Astrocyte (in vitro differentiated cells and primary cell): Measurements from ENCODE around the gene GIMAP1. TPM values are rescaled to one million over a fixed set of nuclear protein-coding genes. Genes with fewer than 3 reads are reported as not detected.

Experiments used
- DNase-seq: peaks from one replicate; pipeline ENCODE4 v3.0.0-alpha.2; 2010; ENCODE audit warnings: low read depth
- FAIRE-seq: peaks from 2 replicates; lab custom pipeline; 2011; peaks lifted over from hg19 to GRCh38; lab: Jason Lieb, UNC
- H2AFZ ChIP-seq: 2 replicates; pipeline ENCODE4 v1.6.0; 2012; ENCODE audit warnings: low read depth, low read length, inconsistent platforms
- H3K27ac ChIP-seq: 2 replicates; pipeline ENCODE4 v1.5.1; 2011; ENCODE audit warnings: low read depth, low read length, inconsistent platforms
- H3K27me3 ChIP-seq: 2 replicates; pipeline ENCODE4 v1.6.0; 2011; ENCODE audit warnings: low read length, inconsistent platforms; ENCODE audit not compliant: insufficient read depth
- H3K36me3 ChIP-seq: 2 replicates; pipeline ENCODE4 v1.5.1; 2011; ENCODE audit warnings: low read length, inconsistent platforms; ENCODE audit not compliant: insufficient read depth
- H3K4me1 ChIP-seq: 2 replicates; pipeline ENCODE4 v1.5.1; 2011; ENCODE audit warnings: low read length, inconsistent platforms; ENCODE audit not compliant: insufficient read depth
- H3K4me2 ChIP-seq: 2 replicates; pipeline ENCODE4 v1.6.0; 2012; ENCODE audit warnings: low read length, inconsistent platforms
- H3K4me3 ChIP-seq: 2 replicates; pipeline ENCODE4 v1.5.1; 2011; ENCODE audit warnings: low read depth, mild to moderate bottlenecking, low read length, inconsistent platforms; ENCODE audit not compliant: insufficient read depth
- H3K79me2 ChIP-seq: 2 replicates; pipeline ENCODE4 v1.6.0; 2012; ENCODE audit warnings: mild to moderate bottlenecking, low read length, inconsistent platforms; ENCODE audit not compliant: insufficient read depth
- H3K9ac ChIP-seq: 2 replicates; pipeline ENCODE4 v1.6.0; 2012; ENCODE audit warnings: mild to moderate bottlenecking, low read length, inconsistent platforms
- H3K9me3 ChIP-seq: 2 replicates; pipeline ENCODE4 v1.5.1; 2012; ENCODE audit warnings: low read depth, mild to moderate bottlenecking, low read length, inconsistent platforms; ENCODE audit not compliant: insufficient read depth
- H4K20me1 ChIP-seq: 2 replicates; pipeline ENCODE4 v1.6.0; 2012; ENCODE audit warnings: low read length, inconsistent platforms; ENCODE audit not compliant: insufficient read depth
- H3K27ac Mint-ChIP-seq: one replicate; pipeline ENCODE4 v1.8.0; 2021; ENCODE audit warnings: mild to moderate bottlenecking, mixed read lengths; ENCODE audit not compliant: unreplicated experiment
- H3K27me3 Mint-ChIP-seq: one replicate; pipeline ENCODE4 v1.8.0; 2021; ENCODE audit warnings: low read depth, mixed read lengths; ENCODE audit not compliant: unreplicated experiment
- H3K36me3 Mint-ChIP-seq: one replicate; pipeline ENCODE4 v1.8.0; 2021; ENCODE audit warnings: low read depth, mixed read lengths; ENCODE audit not compliant: unreplicated experiment
- H3K4me1 Mint-ChIP-seq: one replicate; pipeline ENCODE4 v1.8.0; 2021; ENCODE audit warnings: low read depth, mixed read lengths; ENCODE audit not compliant: unreplicated experiment
- H3K4me3 Mint-ChIP-seq: one replicate; pipeline ENCODE4 v1.8.0; 2021; ENCODE audit warnings: mild to moderate bottlenecking, moderate library complexity, mixed read lengths; ENCODE audit not compliant: unreplicated experiment
- H3K9me3 Mint-ChIP-seq: one replicate; pipeline ENCODE4 v1.8.0; 2021; ENCODE audit warnings: mild to moderate bottlenecking, mixed read lengths; ENCODE audit not compliant: unreplicated experiment
- EZH2 ChIP-seq: IDR thresholded peaks from 2 replicates; pipeline ENCODE4 v1.6.1; 2012; ENCODE audit warnings: mild to moderate bottlenecking, low read length, inconsistent platforms; ENCODE audit not compliant: insufficient read depth
- total RNA-seq: library from RNA; stranded (reverse); gene quantifications from 2 replicates; pipeline ENCODE4 v1.2.1, GENCODE V29; 2021
- TF ChIP-seq, protein P1 (sequence below): IDR thresholded peaks from 2 replicates; pipeline ENCODE4 v1.5.1; 2011; ENCODE audit warnings: low read depth, mild to moderate bottlenecking, inconsistent platforms, low read length, moderate library complexity; ENCODE audit not compliant: insufficient read depth

GIMAP1 gene
- total RNA-seq, 1 donor from 2014 or later, result not detected

DNA sequence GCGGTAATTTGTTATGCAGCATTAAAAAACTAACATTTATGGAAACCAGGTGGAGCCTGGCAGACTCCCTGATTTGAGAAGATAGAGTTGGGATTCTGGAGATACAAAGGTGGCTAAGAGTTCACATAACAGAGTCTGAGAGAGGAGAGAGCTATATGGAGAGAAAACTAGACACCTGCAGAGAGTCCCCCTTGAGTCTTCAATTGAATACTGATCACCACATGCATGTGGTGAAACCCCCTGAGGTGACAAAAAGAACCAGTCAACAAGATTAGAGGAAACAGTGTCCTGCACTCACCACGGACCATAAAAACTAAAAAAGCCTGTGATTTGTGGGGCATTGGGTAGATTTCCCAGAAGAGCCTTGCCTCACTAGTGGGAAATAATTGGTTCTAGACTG lies 20.8 kb upstream of the GIMAP1 start:
- H3K27ac ChIP-seq, result no peak overlapping the region
- H3K9me3 ChIP-seq, result peaks cover 2% of the 10 kb centered on the region
- Mint-ChIP-seq H3K36me3 (no peaks in the 10 kb centered on the region), H3K27ac (no peak overlapping the region), H3K27me3 (peaks cover 9% of the 10 kb centered on the region), H3K9me3 (no peaks in the 10 kb centered on the region), H3K4me3 (no peak overlapping the region), H3K4me1 (no peaks in the 10 kb centered on the region)
- TF ChIP-seq, protein P1, sequence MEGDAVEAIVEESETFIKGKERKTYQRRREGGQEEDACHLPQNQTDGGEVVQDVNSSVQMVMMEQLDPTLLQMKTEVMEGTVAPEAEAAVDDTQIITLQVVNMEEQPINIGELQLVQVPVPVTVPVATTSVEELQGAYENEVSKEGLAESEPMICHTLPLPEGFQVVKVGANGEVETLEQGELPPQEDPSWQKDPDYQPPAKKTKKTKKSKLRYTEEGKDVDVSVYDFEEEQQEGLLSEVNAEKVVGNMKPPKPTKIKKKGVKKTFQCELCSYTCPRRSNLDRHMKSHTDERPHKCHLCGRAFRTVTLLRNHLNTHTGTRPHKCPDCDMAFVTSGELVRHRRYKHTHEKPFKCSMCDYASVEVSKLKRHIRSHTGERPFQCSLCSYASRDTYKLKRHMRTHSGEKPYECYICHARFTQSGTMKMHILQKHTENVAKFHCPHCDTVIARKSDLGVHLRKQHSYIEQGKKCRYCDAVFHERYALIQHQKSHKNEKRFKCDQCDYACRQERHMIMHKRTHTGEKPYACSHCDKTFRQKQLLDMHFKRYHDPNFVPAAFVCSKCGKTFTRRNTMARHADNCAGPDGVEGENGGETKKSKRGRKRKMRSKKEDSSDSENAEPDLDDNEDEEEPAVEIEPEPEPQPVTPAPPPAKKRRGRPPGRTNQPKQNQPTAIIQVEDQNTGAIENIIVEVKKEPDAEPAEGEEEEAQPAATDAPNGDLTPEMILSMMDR, result no peak
- no peak for TF ChIP-seq EZH2
- H3K4me1 ChIP-seq, result no peaks in the 10 kb centered on the region
- FAIRE-seq (no peak), DNase-seq (no peak)
- H3K4me3 ChIP-seq, result no peak overlapping the region
- H3K79me2 ChIP-seq, result no peaks in the 10 kb centered on the region
- H4K20me1 ChIP-seq, result no peaks in the 10 kb centered on the region
- H3K27me3 ChIP-seq, result no peaks in the 10 kb centered on the region
- H3K9ac ChIP-seq, result no peak overlapping the region
- no peak overlapping the region for H3K4me2 ChIP-seq
- no peaks in the 10 kb centered on the region for H3K36me3 ChIP-seq
- no peak overlapping the region for H2AFZ ChIP-seq

DNA sequence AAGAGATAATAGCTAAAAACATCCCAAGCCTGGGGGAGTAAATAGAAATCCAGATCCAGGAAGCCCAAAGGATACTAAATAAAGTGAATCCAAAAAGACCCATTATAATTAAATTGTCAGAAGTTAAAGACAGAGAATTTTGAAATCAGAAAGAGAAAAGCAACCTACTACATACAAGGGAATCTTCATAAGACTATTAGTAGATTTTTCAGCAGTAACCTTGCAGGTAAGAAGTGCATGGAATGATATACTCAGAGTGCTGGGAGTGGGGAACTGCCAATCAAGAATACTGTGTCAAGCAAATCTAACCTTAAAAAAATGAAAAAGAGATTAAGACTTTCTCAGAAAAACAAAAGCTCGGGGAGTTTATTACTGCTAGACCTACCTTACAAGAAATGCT lies 13.2 kb upstream of the GIMAP1 start:
- H3K4me2 ChIP-seq, result no peak overlapping the region
- H3K36me3 Mint-ChIP-seq, result no peaks in the 10 kb centered on the region
- no peak overlapping the region for H3K4me3 ChIP-seq
- no peaks in the 10 kb centered on the region for H3K4me1 Mint-ChIP-seq
- H3K79me2 ChIP-seq, result no peaks in the 10 kb centered on the region
- H4K20me1 ChIP-seq, result no peaks in the 10 kb centered on the region
- H3K27ac Mint-ChIP-seq, result no peak overlapping the region
- no peaks in the 10 kb centered on the region for H3K9me3 ChIP-seq
- DNase-seq (no peak), FAIRE-seq (no peak)
- TF ChIP-seq, protein P1, result no peak
- TF ChIP-seq EZH2, result no peak
- no peaks in the 10 kb centered on the region for H3K36me3 ChIP-seq
- H3K27me3 Mint-ChIP-seq, result peaks cover 3% of the 10 kb centered on the region
- no peak overlapping the region for H3K4me3 Mint-ChIP-seq
- no peak overlapping the region for H3K9ac ChIP-seq
- H3K27ac ChIP-seq, result no peak overlapping the region
- H3K9me3 Mint-ChIP-seq, result peaks cover 22% of the 10 kb centered on the region
- H3K27me3 ChIP-seq, result no peaks in the 10 kb centered on the region
- no peaks in the 10 kb centered on the region for H3K4me1 ChIP-seq
- no peak overlapping the region for H2AFZ ChIP-seq

DNA sequence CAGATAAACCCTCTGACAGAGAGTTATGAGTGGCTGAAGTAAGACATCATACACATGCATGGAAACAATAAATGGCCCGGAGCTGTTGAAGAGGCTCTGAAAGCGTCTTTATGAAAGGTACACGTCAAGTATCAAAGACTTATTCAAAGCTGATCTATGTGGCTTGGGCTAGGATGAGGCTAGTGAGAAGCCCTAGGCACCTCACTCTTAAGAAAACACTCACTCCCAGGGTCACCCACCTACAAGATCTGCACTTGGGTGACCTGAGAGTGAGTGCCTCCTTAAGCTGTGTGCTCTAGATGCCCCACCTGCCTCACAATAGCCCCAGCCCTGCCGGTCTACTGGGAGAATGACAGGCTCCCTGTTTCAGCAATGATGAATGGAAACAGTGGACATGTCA lies 1.1 kb upstream of the GIMAP1 start:
- no peaks in the 10 kb centered on the region for H3K4me1 Mint-ChIP-seq
- H2AFZ ChIP-seq, result no peak overlapping the region
- H3K36me3 ChIP-seq, result no peaks in the 10 kb centered on the region
- H3K4me1 ChIP-seq, result no peaks in the 10 kb centered on the region
- H3K27me3 ChIP-seq, result no peaks in the 10 kb centered on the region
- H3K4me3 ChIP-seq, result no peak overlapping the region
- no peaks in the 10 kb centered on the region for H4K20me1 ChIP-seq
- no peaks in the 10 kb centered on the region for H3K36me3 Mint-ChIP-seq
- H3K27ac Mint-ChIP-seq, result no peak overlapping the region
- TF ChIP-seq EZH2, result no peak
- TF ChIP-seq, protein P1, result no peak
- H3K9ac ChIP-seq, result no peak overlapping the region
- H3K4me3 Mint-ChIP-seq, result no peak overlapping the region
- H3K27ac ChIP-seq, result no peak overlapping the region
- H3K9me3 ChIP-seq, result no peaks in the 10 kb centered on the region
- no peak for DNase-seq
- no peaks in the 10 kb centered on the region for H3K79me2 ChIP-seq
- peaks cover 35% of the 10 kb centered on the region for H3K27me3 Mint-ChIP-seq
- no peak overlapping the region for H3K4me2 ChIP-seq
- peaks cover 7% of the 10 kb centered on the region for H3K9me3 Mint-ChIP-seq
- FAIRE-seq, result no peak
